CD4-positive, CD25-positive, alpha-beta regulatory T cell (primary cell): ENCODE results near the gene STARD13. TPM values are rescaled to one million over a fixed set of nuclear protein-coding genes. Genes with fewer than 3 reads are reported as not detected.
"Not testable (repeated sequence)": the region's sequence is repeated elsewhere in the genome, so short reads cannot be mapped to it uniquely, and the experiment has no call there.

Experiments used
- ATAC-seq, 2 donors: fragments of 150-1000 bp; cut with Tn5 transposase; one replicate each; pipeline ENCODE4 v1.10.0; 2021; ENCODE audit warnings: low read depth in 2 of 2, moderate number of reproducible peaks in 2 of 2, moderate library complexity in 1 of 2
- DNase-seq, 3 donors: peaks; one replicate each; pipeline versions ENCODE4 v3.0.0 to v3.0.0-alpha.2; 2012 to 2022; ENCODE audit warnings: mixed read lengths in 1 of 3
- H3K27ac ChIP-seq: one replicate; pipeline ENCODE4 v1.7.0; 2013; ENCODE audit warnings: mild to moderate bottlenecking, low read length; ENCODE audit not compliant: insufficient read depth, poor library complexity, severe bottlenecking
- H3K27me3 ChIP-seq: one replicate; pipeline ENCODE4 v1.7.0; 2013; ENCODE audit warnings: low read length; ENCODE audit not compliant: control insufficient read depth, insufficient read depth
- H3K36me3 ChIP-seq: one replicate; pipeline ENCODE4 v1.7.0; 2013; ENCODE audit warnings: mild to moderate bottlenecking, low read length, moderate library complexity; ENCODE audit not compliant: control insufficient read depth, insufficient read depth
- H3K4me1 ChIP-seq: 2 replicates; pipeline ENCODE4 v1.7.0; 2013; ENCODE audit warnings: mild to moderate bottlenecking, low read length; ENCODE audit not compliant: insufficient read depth, control insufficient read depth, poor library complexity, severe bottlenecking
- H3K4me3 ChIP-seq: one replicate; pipeline ENCODE4 v1.7.0; 2013; ENCODE audit warnings: low read depth, mild to moderate bottlenecking, low read length, moderate library complexity
- H3K9me3 ChIP-seq, 2 experiments: 1 replicate in 1 of 2; 2 replicates in 1 of 2; pipeline ENCODE4 v1.7.0; 2013; ENCODE audit warnings: low read length in 2 of 2, mild to moderate bottlenecking in 1 of 2, moderate library complexity in 1 of 2; ENCODE audit not compliant: control insufficient read depth in 2 of 2
- H3K27ac Mint-ChIP-seq, 3 donors: one replicate each; pipeline ENCODE4 v1.8.0; 2020 to 2022; ENCODE audit warnings: mild to moderate bottlenecking in 3 of 3, mixed read lengths in 3 of 3, moderate library complexity in 2 of 3
- H3K27me3 Mint-ChIP-seq: one replicate; pipeline ENCODE4 v1.8.0; 2022; ENCODE audit warnings: mild to moderate bottlenecking, mixed read lengths
- H3K36me3 Mint-ChIP-seq: one replicate; pipeline ENCODE4 v1.8.0; 2020; ENCODE audit warnings: mixed read lengths
- H3K4me1 Mint-ChIP-seq, 4 donors: one replicate each; pipeline ENCODE4 v1.8.0; 2020 to 2022; ENCODE audit warnings: mixed read lengths in 4 of 4, mild to moderate bottlenecking in 1 of 4
- H3K4me3 Mint-ChIP-seq, 4 donors: one replicate each; pipeline ENCODE4 v1.8.0; 2020 to 2022; ENCODE audit warnings: mild to moderate bottlenecking in 4 of 4, mixed read lengths in 4 of 4, moderate library complexity in 3 of 4
- H3K9me3 Mint-ChIP-seq, 7 donors: one replicate each; pipeline ENCODE4 v1.8.0; 2020 to 2022; ENCODE audit warnings: mixed read lengths in 7 of 7, mild to moderate bottlenecking in 3 of 7, moderate library complexity in 2 of 7
- polyA plus RNA-seq, 4 donors: library from polyadenylated mRNA; unstranded; fragments of 300-500 nt; fragmentation: Illumina TruSeq; gene quantifications; one replicate each; pipeline ENCODE4 v1.2.3, GENCODE V29; 2021
- total RNA-seq: library from RNA; stranded (reverse); gene quantifications from one replicate; pipeline ENCODE4 v1.2.3, GENCODE V29; 2022

Gene STARD13
- total and polyA plus RNA-seq, 5 donors from 2014 or later: not detected

- no peak for DNase-seq
- Mint-ChIP-seq H3K27me3 (peaks cover 23% of the 10 kb centered on the region), H3K36me3 (no peaks in the 10 kb centered on the region), H3K4me1 (peaks cover 0 to 5% (median 2%) of the 10 kb centered on the region in 4 donors), H3K27ac (peak overlapping the region in 1 of 3 donors; percentile 89), H3K9me3 (peaks cover 0 to 2% (median 0%) of the 10 kb centered on the region in 7 donors), H3K4me3 (no peak overlapping the region)
- no peaks in the 10 kb centered on the region for H3K4me1 ChIP-seq
- no peak for ATAC-seq
- H3K4me3 ChIP-seq: no peak overlapping the region
- H3K36me3 ChIP-seq: no peaks in the 10 kb centered on the region
- H3K9me3 ChIP-seq: no peaks in the 10 kb centered on the region
- peaks cover 1% of the 10 kb centered on the region for H3K27me3 ChIP-seq
- H3K27ac ChIP-seq: no peak overlapping the region
Observed at GRCh38 chr13:33182729-33183128, 102.8 kb downstream of the STARD13 start.

- H3K4me1 Mint-ChIP-seq: no peaks in the 10 kb centered on the region
- no peaks in the 10 kb centered on the region for H3K36me3 ChIP-seq
- no peak overlapping the region for H3K27ac ChIP-seq
- peaks cover 0 to 2% (median 0%) of the 10 kb centered on the region in 7 donors for H3K9me3 Mint-ChIP-seq
- H3K36me3 Mint-ChIP-seq: no peaks in the 10 kb centered on the region
- H3K4me3 Mint-ChIP-seq: no peak overlapping the region
- H3K9me3 ChIP-seq: no peaks in the 10 kb centered on the region
- ATAC-seq: no peak
- H3K27ac Mint-ChIP-seq: no peak overlapping the region
- peaks cover 1% of the 10 kb centered on the region for H3K27me3 ChIP-seq
- no peaks in the 10 kb centered on the region for H3K4me1 ChIP-seq
- peaks cover 19% of the 10 kb centered on the region for H3K27me3 Mint-ChIP-seq
- no peak for DNase-seq
- H3K4me3 ChIP-seq: no peak overlapping the region
Observed at GRCh38 chr13:33181264-33181663, 104.3 kb downstream of the STARD13 start.

- Histone ChIP-seq H3K27me3 (peaks cover 1% of the 10 kb centered on the region), H3K4me1 (no peaks in the 10 kb centered on the region), H3K4me3 (no peak overlapping the region), H3K36me3 (no peaks in the 10 kb centered on the region), H3K9me3 (no peaks in the 10 kb centered on the region), H3K27ac (no peak overlapping the region)
- no peak for ATAC-seq
- DNase-seq: no peak
- H3K9me3 Mint-ChIP-seq: peaks cover 0 to 2% (median 0%) of the 10 kb centered on the region in 7 donors
- no peaks in the 10 kb centered on the region for H3K36me3 Mint-ChIP-seq
- H3K27me3 Mint-ChIP-seq: peaks cover 13% of the 10 kb centered on the region
- H3K4me1 Mint-ChIP-seq: no peaks in the 10 kb centered on the region
- no peak overlapping the region for H3K4me3 Mint-ChIP-seq
- no peak overlapping the region for H3K27ac Mint-ChIP-seq
Observed at GRCh38 chr13:33180122-33180804, 105.3 kb downstream of the STARD13 start.

DNA sequence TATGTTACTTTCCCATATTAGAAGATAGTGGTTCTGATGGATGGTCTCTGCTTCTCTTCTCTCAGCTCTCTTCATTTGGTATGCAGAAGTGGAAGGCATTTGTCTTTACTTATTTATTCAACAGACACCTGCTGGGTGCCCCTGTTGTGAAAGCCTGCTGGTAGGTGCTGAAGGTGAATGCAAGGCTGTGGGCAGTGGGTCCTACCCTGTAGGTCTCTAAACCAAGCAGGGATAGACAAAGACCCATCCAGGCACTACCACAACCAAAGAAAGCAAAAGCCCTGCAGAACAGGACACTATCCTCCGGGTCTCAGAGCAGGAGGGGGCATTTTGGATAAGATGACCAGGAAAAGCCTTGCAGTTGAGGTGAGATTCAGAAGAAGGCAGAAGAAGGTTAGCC is 106.1 kb downstream of the STARD13 start:
- peaks cover 19% of the 10 kb centered on the region for H3K27me3 Mint-ChIP-seq
- H3K4me3 Mint-ChIP-seq: no peak overlapping the region
- Histone ChIP-seq H3K36me3 (no peaks in the 10 kb centered on the region), H3K4me3 (no peak overlapping the region), H3K9me3 (no peaks in the 10 kb centered on the region), H3K4me1 (no peaks in the 10 kb centered on the region), H3K27me3 (peaks cover 1% of the 10 kb centered on the region), H3K27ac (no peak overlapping the region)
- H3K9me3 Mint-ChIP-seq: peaks cover 0 to 2% (median 0%) of the 10 kb centered on the region in 7 donors
- H3K36me3 Mint-ChIP-seq: no peaks in the 10 kb centered on the region
- no peak for DNase-seq
- H3K27ac Mint-ChIP-seq: no peak overlapping the region
- ATAC-seq: no peak
- H3K4me1 Mint-ChIP-seq: no peaks in the 10 kb centered on the region

DNA sequence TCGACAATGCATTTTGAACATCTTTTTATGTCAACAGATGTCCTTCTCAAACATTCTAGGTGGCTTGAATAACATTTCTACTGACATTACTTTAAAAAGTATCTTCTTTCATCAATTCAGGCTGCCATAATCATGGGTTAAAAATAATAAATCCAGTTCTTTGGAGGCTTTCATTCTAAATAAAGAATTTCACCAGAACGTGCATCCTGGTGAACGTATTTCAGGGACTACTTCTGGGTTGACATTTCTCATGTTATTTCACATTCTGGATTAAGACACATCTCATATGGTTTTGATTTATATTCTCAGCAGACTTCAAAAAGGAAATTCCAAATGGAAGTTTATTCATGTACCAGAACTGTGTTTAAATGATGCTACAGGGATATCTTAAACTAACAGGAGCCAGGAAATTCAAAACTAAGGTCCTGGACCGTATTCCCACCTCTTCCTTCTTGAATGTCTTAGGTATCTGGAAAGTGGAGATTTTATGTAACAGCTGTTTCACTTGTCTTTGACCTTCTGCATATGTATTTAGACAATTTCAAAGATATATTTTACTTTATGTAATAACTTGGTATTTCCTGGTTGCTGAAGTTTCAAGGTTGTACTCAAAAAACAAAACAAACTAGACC is 107.2 kb downstream of the STARD13 start:
- Histone ChIP-seq H3K27me3 (no peaks in the 10 kb centered on the region), H3K4me3 (no peak overlapping the region), H3K4me1 (no peaks in the 10 kb centered on the region), H3K9me3 (no peaks in the 10 kb centered on the region), H3K36me3 (no peaks in the 10 kb centered on the region), H3K27ac (no peak overlapping the region)
- no peak for DNase-seq
- peaks cover 0 to 2% (median 0%) of the 10 kb centered on the region in 7 donors for H3K9me3 Mint-ChIP-seq
- H3K36me3 Mint-ChIP-seq: no peaks in the 10 kb centered on the region
- no peak overlapping the region for H3K4me3 Mint-ChIP-seq
- no peak overlapping the region for H3K27ac Mint-ChIP-seq
- no peak for ATAC-seq
- no peaks in the 10 kb centered on the region for H3K4me1 Mint-ChIP-seq
- H3K27me3 Mint-ChIP-seq: peaks cover 19% of the 10 kb centered on the region

DNA sequence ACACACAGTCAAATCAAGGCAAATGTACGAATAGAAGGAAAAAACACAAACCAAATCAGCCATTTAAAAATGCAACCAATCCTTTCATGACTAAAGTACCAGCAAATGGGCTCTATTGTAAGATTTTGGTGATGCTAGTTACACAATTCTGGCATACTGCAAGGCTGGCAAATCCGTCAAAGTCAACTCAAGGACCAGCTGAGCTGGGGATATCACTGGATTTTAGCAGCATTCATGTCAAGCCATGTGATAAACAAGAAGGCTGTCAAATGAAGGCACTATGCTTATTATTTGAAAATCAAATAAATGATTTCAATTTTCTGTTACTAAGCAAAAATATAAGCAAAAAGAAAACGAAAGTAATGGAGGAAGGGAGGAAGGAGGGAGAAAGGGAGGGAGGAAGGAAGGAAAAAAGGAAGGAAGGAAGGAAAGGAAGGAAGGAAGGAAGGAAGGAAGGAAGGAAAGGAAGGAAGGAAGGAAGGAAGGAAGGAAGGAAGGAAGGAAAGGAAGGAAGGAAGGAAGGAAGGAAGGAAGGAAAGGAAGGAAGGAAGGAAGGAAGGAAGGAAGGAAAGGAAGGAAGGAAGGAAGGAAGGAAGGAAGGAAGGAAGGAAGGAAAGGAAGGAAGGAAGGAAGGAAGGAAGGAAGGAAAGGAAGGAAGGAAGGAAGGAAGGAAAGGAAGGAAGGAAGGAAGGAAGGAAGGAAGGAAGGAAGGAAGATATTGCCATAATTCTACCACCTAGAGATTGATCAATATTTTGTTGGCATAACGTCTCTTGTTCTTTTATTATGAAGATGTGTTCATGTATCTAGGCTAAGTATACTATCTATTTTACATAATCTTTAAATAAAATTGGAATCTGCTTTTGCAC is 108.0 kb downstream of the STARD13 start:
- H3K4me1 ChIP-seq, DNase-seq, H3K4me1 Mint-ChIP-seq, H3K4me3 ChIP-seq, H3K36me3 ChIP-seq, H3K9me3 ChIP-seq, H3K27me3 ChIP-seq, H3K9me3 Mint-ChIP-seq, ATAC-seq, H3K27ac ChIP-seq, H3K27ac Mint-ChIP-seq, H3K36me3 Mint-ChIP-seq, H3K4me3 Mint-ChIP-seq: not testable (repeated sequence)
- H3K27me3 Mint-ChIP-seq: peaks cover 13% of the 10 kb centered on the region

DNA sequence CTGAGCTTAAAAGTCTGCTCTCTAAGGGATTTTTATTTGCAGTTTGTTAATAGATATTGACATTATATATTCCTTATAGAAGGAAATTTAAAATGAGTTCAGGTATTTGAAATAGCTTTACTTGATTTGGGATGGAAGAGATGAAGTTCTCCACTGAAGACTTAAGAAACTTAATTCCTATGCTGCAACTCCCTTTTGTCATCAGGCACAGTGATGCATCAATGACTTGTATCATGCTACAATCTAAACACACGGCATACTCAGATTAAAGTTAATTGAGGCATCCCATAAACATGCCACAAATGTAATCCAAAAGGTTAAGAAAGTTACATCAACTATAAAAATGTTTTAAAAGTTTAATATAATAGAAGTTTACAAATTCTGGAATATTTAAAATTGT is 109.0 kb downstream of the STARD13 start:
- no peaks in the 10 kb centered on the region for H3K36me3 ChIP-seq
- no peaks in the 10 kb centered on the region for H3K36me3 Mint-ChIP-seq
- H3K4me1 ChIP-seq: no peaks in the 10 kb centered on the region
- H3K27ac ChIP-seq: no peak overlapping the region
- H3K4me3 ChIP-seq: no peak overlapping the region
- H3K27me3 Mint-ChIP-seq: peaks cover 12% of the 10 kb centered on the region
- DNase-seq (no peak), ATAC-seq (no peak)
- H3K9me3 Mint-ChIP-seq: peaks cover 0 to 2% (median 0%) of the 10 kb centered on the region in 7 donors
- no peaks in the 10 kb centered on the region for H3K4me1 Mint-ChIP-seq
- no peak overlapping the region for H3K27ac Mint-ChIP-seq
- no peaks in the 10 kb centered on the region for H3K9me3 ChIP-seq
- peaks cover 5% of the 10 kb centered on the region for H3K27me3 ChIP-seq
- H3K4me3 Mint-ChIP-seq: no peak overlapping the region
